Thyroid gland (tissue), 4 donors: ENCODE measurements around the gene C2orf15.

ENCODE experiments used
- CTCF ChIP-seq, 6 experiments: fragments of 200-600 bp in 3 of 6; fragments of 450-650 bp in 3 of 6; sonication (generic) in 3 of 6; IDR thresholded peaks; one replicate each; pipeline ENCODE4 v1.5.1; 2016 to 2019; ENCODE audit warnings: antibody characterized with exemption in 6 of 6, mild to moderate bottlenecking in 2 of 6, inconsistent platforms in 1 of 6, moderate library complexity in 1 of 6
- POLR2A ChIP-seq, 2 donors: fragments of 450-650 bp; IDR thresholded peaks; one replicate each; pipeline ENCODE4 v1.6.1; 2017; ENCODE audit warnings: antibody characterized with exemption in 2 of 2, mild to moderate bottlenecking in 2 of 2, moderate library complexity in 1 of 2

GRCh38 chr2:99158599-99158998, 17.1 kb downstream of the C2orf15 start:
- TF ChIP-seq CTCF (IDR thresholded peaks at IDR 0.05) (no peak), POLR2A (IDR thresholded peaks at IDR 0.05) (no peak)
